Kidney epithelial cell (primary cell): ENCODE data around the gene ZNF101. TPM values are rescaled to one million over a fixed set of nuclear protein-coding genes. Genes with fewer than 3 reads are reported as not detected.

Experiments
- DNase-seq: peaks from one replicate; pipeline ENCODE4 v3.0.0-alpha.2; 2010; ENCODE audit warnings: low read depth
- H3K27me3 ChIP-seq: 2 replicates; pipeline ENCODE4 v1.6.0; 2011; ENCODE audit warnings: low read length; ENCODE audit not compliant: control insufficient read depth, insufficient read depth
- H3K36me3 ChIP-seq: 2 replicates; pipeline ENCODE4 v1.5.1; 2011; ENCODE audit warnings: low read length; ENCODE audit not compliant: control insufficient read depth, insufficient read depth
- H3K4me3 ChIP-seq: 2 replicates; pipeline ENCODE4 v1.5.1; 2011; ENCODE audit warnings: low read depth, mild to moderate bottlenecking, control low read depth, low read length
- total RNA-seq: library from RNA; depleted of rRNA; stranded (reverse); fragments of >200 nt; gene quantifications from 2 replicates; pipeline ENCODE4 v1.2.3, GENCODE V29; 2015
- TF ChIP-seq, protein P1 (sequence below): IDR thresholded peaks from 2 replicates; pipeline ENCODE4 v1.5.1; 2011; ENCODE audit warnings: mild to moderate bottlenecking, moderate library complexity, low read length, control low read depth, inconsistent platforms; ENCODE audit not compliant: insufficient read depth, poor library complexity, severe bottlenecking

Gene ZNF101
- total RNA-seq, 1 donor from 2014 or later: 5.3 TPM

DNA sequence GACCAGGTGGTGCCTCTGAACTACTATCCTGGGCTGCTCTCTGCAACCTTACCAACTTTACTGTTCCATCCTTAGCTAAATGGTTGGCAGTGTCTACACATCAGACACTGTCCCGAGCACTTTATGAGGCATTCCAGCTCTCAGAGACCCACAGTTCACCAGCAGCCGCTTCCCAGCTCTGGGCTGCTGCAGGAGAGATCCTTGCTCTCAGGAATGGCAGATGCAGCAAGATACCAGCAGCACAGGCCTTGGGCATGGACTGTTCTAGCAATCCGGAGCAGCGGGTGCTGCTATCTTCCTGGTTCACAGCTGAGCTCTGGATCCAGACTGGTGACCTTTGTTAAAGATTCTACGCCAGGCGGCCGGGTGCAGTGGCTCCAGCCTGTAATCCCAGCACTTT, 37.3 kb upstream of the ZNF101 start:
- DNase-seq: no peak
- TF ChIP-seq, protein P1, sequence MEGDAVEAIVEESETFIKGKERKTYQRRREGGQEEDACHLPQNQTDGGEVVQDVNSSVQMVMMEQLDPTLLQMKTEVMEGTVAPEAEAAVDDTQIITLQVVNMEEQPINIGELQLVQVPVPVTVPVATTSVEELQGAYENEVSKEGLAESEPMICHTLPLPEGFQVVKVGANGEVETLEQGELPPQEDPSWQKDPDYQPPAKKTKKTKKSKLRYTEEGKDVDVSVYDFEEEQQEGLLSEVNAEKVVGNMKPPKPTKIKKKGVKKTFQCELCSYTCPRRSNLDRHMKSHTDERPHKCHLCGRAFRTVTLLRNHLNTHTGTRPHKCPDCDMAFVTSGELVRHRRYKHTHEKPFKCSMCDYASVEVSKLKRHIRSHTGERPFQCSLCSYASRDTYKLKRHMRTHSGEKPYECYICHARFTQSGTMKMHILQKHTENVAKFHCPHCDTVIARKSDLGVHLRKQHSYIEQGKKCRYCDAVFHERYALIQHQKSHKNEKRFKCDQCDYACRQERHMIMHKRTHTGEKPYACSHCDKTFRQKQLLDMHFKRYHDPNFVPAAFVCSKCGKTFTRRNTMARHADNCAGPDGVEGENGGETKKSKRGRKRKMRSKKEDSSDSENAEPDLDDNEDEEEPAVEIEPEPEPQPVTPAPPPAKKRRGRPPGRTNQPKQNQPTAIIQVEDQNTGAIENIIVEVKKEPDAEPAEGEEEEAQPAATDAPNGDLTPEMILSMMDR: no peak
- H3K36me3 ChIP-seq: no peaks in the 10 kb centered on the region
- H3K4me3 ChIP-seq: no peak overlapping the region
- no peaks in the 10 kb centered on the region for H3K27me3 ChIP-seq

DNA sequence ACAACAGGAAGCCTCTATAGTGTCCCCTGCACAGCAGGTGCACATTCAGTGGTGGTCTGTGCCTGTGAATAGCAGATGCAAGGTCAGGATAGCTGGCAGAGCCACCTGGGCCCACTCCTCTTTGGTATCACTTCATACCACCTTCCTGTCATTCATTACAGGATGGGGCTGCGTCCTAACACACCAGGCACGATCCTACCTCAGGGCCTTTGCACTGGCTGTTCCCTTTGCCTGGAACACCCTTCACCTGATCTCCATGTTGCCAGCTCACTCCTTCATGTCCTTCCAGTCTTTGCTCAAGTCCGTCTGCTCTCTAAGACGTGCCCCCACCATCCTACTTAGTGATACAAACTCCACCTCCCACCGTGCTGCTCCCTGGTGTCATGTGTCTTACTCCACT, 36.0 kb upstream of the ZNF101 start:
- H3K36me3 ChIP-seq: no peaks in the 10 kb centered on the region
- DNase-seq: no peak
- TF ChIP-seq, protein P1: no peak

DNA sequence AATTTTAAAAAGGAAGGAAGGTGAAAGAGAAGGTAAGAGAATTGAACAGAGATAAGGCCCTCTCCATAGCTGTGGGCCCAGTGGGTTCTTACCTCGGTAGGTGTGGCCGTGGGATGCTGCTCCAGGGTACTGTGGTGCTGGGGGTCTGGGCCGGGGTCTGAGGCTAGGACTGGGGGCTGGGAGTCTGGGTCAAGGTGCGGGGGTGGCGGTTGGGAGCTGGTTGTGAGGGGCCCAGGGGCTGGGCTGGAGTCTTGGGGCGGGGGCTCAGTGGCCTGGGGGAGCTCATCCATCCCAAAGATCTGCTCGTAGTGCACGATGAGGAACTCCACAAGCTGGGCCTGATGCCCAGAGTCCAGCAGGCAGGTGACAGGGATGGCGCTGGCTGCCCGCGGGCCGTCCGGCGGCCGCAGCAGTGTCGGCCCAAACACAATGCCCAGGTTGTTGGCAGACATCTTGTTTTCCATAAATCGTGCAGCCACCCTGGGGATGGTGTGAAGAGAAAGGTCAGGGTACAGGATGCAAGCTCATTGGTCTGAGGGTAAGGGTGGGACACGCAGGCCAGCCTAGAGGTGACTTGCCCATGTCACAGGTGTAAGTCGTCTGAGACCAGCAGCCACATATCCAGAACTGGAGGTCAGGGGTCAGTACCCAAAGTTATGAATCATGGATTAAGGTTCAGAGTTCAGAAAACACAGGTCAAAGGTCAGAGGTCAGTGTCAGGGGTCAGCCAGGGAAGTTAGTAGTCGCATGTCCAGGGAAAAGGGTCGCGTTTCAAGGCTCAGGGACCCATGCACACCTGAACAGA, 34.7 kb upstream of the ZNF101 start:
- Histone ChIP-seq H3K4me3 (no peak overlapping the region), H3K27me3 (no peaks in the 10 kb centered on the region), H3K36me3 (no peaks in the 10 kb centered on the region)
- no peak for DNase-seq
- TF ChIP-seq, protein P1: no peak

More for the DNA sequence above, 36.0 kb upstream of the ZNF101 start:
- no peak overlapping the region for H3K4me3 ChIP-seq
- no peaks in the 10 kb centered on the region for H3K27me3 ChIP-seq

DNA sequence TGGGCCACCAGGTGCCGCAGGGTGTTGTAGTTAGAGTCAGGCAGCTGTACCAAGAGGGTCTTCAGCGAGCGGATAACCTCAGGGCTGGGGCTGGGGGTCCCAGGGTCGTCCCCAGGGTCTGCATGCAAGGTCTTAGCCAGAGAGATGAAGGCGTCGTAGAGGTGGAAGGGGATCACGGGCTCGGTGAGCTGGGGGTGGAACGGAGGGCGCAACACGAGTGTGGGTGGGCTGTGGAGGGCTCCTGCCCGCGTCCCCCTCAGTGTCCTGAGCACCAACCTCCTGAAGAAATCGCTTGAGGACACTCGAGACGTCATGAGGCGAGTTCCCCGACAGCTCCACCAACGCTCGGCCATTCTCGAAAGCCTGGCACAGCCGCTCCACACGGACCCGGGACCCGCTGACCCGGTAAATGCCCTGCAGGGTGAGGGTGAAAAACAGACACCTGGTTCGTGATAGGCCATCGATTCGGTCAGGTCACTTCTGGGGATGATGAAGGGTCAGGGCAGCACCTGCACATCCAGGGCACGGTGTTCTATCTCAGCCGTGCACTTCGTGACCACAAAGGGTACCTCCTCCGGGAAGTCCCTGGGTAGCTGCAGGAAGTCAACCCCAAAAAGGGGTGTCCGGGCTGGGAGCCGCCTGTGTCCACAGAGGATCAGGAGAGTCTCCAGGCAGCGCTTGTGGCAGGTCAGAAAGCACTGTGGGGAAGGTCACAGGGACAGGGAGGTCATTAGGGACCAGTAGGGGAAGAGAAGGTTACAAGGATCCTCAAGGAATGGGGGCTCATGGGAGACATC, 33.9 kb upstream of the ZNF101 start:
- no peak for DNase-seq
- H3K36me3 ChIP-seq: no peaks in the 10 kb centered on the region
- H3K27me3 ChIP-seq: no peaks in the 10 kb centered on the region
- no peak overlapping the region for H3K4me3 ChIP-seq
- TF ChIP-seq, protein P1: no peak

DNA sequence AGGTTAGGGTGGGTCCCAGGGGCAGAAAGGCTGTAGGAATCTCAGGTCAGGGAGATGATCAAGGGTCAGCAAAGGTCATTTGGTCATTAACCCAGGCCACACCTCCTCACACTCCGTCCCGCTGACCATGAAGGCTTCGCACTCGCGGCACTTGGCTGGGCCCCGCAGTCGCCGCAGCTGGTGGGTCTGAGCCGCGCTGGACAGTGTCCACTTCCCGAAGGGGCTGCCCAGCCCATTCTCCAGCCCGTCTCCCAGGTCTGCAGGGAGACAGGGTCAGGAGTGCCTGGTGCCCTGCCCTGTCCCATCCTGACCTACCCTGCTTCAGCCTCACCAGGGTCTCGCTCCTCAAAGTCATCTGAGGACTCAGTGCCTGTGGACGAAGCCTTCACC, 33.3 kb upstream of the ZNF101 start:
- DNase-seq: no peak
- no peaks in the 10 kb centered on the region for H3K36me3 ChIP-seq
- H3K27me3 ChIP-seq: no peaks in the 10 kb centered on the region
- TF ChIP-seq, protein P1: no peak
- no peak overlapping the region for H3K4me3 ChIP-seq
